ENCODE measurements around the gene TIAM1. TPM values are rescaled to one million over a fixed set of nuclear protein-coding genes. Genes with fewer than 3 reads are reported as not detected.
"Not testable (repeated sequence)": the region's sequence is repeated elsewhere in the genome, so short reads cannot be mapped to it uniquely, and the experiment has no call there.

The TIAM1 gene
- total RNA-seq, 1 donor from 2014 or later, result 8.4 TPM

DNA sequence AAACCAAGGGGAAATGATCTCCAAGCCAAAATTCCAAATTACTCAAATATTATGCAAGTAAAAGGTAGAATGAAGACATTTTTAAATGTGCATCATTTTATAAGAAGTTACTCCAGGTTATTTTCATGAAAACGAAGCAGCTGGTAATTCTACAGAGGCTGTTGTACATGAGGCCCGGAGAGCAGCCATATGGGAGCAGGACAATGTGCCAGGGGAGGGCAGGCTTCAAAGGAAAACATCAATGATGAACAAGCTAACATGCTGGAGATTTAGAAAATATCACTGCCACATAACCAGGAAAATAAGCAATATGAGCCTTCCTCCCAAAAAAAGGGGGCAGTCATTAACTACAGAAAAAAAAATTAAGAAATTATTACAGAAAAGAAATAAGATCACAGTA is 109.1 kb downstream of the TIAM1 start:
- Histone ChIP-seq H3K36me3 (ENCODE audit: control insufficient read depth, insufficient read depth, low read length) (no peaks in the 10 kb centered on the region), H3K27me3 (ENCODE audit: control insufficient read depth, insufficient read depth, low read length) (no peaks in the 10 kb centered on the region), H3K4me3 (ENCODE audit: low read depth, low read length) (no peak overlapping the region)
- TF ChIP-seq CTCF (IDR thresholded peaks at IDR 0.05; ENCODE audit: insufficient read depth, low read length, severe bottlenecking), result no peak
- DNase-seq (ENCODE audit: low read depth), result no peak
- no peak for FAIRE-seq

GRCh38 chr21:31233711-31234110 is 110.3 kb downstream of the TIAM1 start:
- Histone ChIP-seq H3K4me3 (ENCODE audit: low read depth, low read length) (no peak overlapping the region), H3K27me3 (ENCODE audit: control insufficient read depth, insufficient read depth, low read length) (no peaks in the 10 kb centered on the region), H3K36me3 (ENCODE audit: control insufficient read depth, insufficient read depth, low read length) (no peaks in the 10 kb centered on the region)
- TF ChIP-seq CTCF (IDR thresholded peaks at IDR 0.05; ENCODE audit: insufficient read depth, low read length, severe bottlenecking), result no peak
- DNase-seq (ENCODE audit: low read depth) (no peak), FAIRE-seq (no peak)

DNA sequence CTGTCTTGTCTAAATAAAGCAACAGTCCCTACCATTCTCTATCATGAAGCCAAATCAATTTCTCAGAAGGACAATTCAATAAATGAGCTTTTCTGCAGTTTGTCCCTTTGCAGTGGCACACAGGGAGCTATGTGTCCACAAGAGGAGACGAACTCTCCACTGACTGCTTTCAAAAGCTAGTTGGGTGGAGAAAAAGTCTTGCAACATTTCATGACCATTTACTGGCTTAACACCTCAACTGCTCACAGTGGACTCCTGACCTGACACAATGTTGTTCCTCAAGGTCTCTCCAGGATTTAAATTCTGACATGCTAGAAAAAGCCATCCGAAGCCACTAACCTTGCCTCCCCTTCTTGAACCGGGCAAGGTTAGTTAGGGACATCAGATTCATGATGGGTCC is 111.7 kb downstream of the TIAM1 start:
- no peak for TF ChIP-seq CTCF (IDR thresholded peaks at IDR 0.05; ENCODE audit: insufficient read depth, low read length, severe bottlenecking)
- no peaks in the 10 kb centered on the region for H3K36me3 ChIP-seq (ENCODE audit: control insufficient read depth, insufficient read depth, low read length)
- FAIRE-seq (no peak), DNase-seq (ENCODE audit: low read depth) (no peak)
- no peak overlapping the region for H3K4me3 ChIP-seq (ENCODE audit: low read depth, low read length)
- H3K27me3 ChIP-seq (ENCODE audit: control insufficient read depth, insufficient read depth, low read length), result no peaks in the 10 kb centered on the region

GRCh38 chr21:31230937-31231336 is 113.1 kb downstream of the TIAM1 start:
- FAIRE-seq (no peak), DNase-seq (ENCODE audit: low read depth) (no peak)
- no peak for TF ChIP-seq CTCF (IDR thresholded peaks at IDR 0.05; ENCODE audit: insufficient read depth, low read length, severe bottlenecking)
- no peaks in the 10 kb centered on the region for H3K27me3 ChIP-seq (ENCODE audit: control insufficient read depth, insufficient read depth, low read length)
- no peak overlapping the region for H3K4me3 ChIP-seq (ENCODE audit: low read depth, low read length)
- no peaks in the 10 kb centered on the region for H3K36me3 ChIP-seq (ENCODE audit: control insufficient read depth, insufficient read depth, low read length)

DNA sequence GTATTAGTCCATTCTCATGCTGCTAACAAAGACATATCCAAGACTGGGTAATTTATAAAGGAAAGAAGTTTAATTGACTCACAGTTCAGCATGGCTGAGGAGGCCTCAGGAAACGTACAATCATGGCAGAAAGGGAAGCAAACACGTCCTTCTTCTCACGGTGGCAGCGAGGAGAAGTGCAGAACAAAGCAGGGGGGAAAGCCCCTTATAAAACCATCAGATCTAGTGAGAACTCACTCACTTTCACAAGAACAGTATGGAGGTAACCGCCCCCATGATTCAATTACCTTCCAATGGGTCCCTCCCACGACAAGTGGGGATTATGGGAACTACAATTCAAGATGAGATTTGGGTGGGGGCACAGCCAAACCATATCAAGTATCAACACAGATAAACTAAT is 115.3 kb downstream of the TIAM1 start:
- not testable (repeated sequence) for DNase-seq (ENCODE audit: low read depth); H3K36me3 ChIP-seq (ENCODE audit: control insufficient read depth, insufficient read depth, low read length); H3K4me3 ChIP-seq (ENCODE audit: low read depth, low read length); H3K27me3 ChIP-seq (ENCODE audit: control insufficient read depth, insufficient read depth, low read length); FAIRE-seq

GRCh38 chr21:31225713-31226112 is 118.3 kb downstream of the TIAM1 start:
- Histone ChIP-seq H3K4me3 (ENCODE audit: low read depth, low read length) (no peak overlapping the region), H3K36me3 (ENCODE audit: control insufficient read depth, insufficient read depth, low read length) (no peaks in the 10 kb centered on the region), H3K27me3 (ENCODE audit: control insufficient read depth, insufficient read depth, low read length) (no peaks in the 10 kb centered on the region)
- FAIRE-seq (no peak), DNase-seq (ENCODE audit: low read depth) (no peak)
- TF ChIP-seq CTCF (IDR thresholded peaks at IDR 0.05; ENCODE audit: insufficient read depth, low read length, severe bottlenecking), result no peak

Measured in bronchial epithelial cell (primary cell).